Mesenchymal stem cell (in vitro differentiated cells and primary cell): ENCODE measurements around the gene LILRA1.
"Not testable (repeated sequence)": the region's sequence is repeated elsewhere in the genome, so short reads cannot be mapped to it uniquely, and the experiment has no call there.

ENCODE experiments used
- DNase-seq: peaks from one replicate; pipeline ENCODE4 v3.0.0-alpha.2; 2013
- H2AFZ ChIP-seq: one replicate; pipeline ENCODE4 v1.6.1; 2013; ENCODE audit warnings: low read depth, mild to moderate bottlenecking, control low read depth, inconsistent platforms, low read length, moderate library complexity
- H2AK5ac ChIP-seq: 2 replicates; pipeline ENCODE4 v1.6.1; 2013; ENCODE audit warnings: low read length, moderate library complexity, mild to moderate bottlenecking, inconsistent platforms; ENCODE audit not compliant: severe bottlenecking
- H2BK120ac ChIP-seq: one replicate; pipeline ENCODE4 v1.6.1; 2013; ENCODE audit warnings: low read depth, mild to moderate bottlenecking, inconsistent platforms, low read length, moderate library complexity
- H2BK12ac ChIP-seq, 2 experiments: one replicate each; pipeline ENCODE4 v1.6.1; 2013; ENCODE audit warnings: inconsistent platforms in 2 of 2, low read length in 2 of 2, mild to moderate bottlenecking in 2 of 2, moderate library complexity in 2 of 2, control low read depth in 1 of 2
- H2BK15ac ChIP-seq: one replicate; pipeline ENCODE4 v1.6.1; 2013; ENCODE audit warnings: mild to moderate bottlenecking, low read depth, inconsistent platforms; ENCODE audit not compliant: poor library complexity, severe bottlenecking
- H2BK5ac ChIP-seq: 2 replicates; pipeline ENCODE4 v1.6.1; 2013; ENCODE audit warnings: low read depth, mild to moderate bottlenecking, low read length, control low read depth, inconsistent platforms; ENCODE audit not compliant: poor library complexity, severe bottlenecking
- H3K14ac ChIP-seq, 2 experiments: one replicate each; pipeline ENCODE4 v1.6.1; 2013; ENCODE audit warnings: inconsistent platforms in 2 of 2, low read length in 2 of 2, control low read depth in 1 of 2, mild to moderate bottlenecking in 1 of 2, moderate library complexity in 1 of 2
- H3K18ac ChIP-seq, 2 experiments: one replicate each; pipeline ENCODE4 v1.6.1; 2013; ENCODE audit warnings: inconsistent platforms in 2 of 2, low read length in 2 of 2, control low read depth in 1 of 2, low read depth in 1 of 2, mild to moderate bottlenecking in 1 of 2
- H3K23ac ChIP-seq, 2 experiments: one replicate each; pipeline ENCODE4 v1.6.1; 2013; ENCODE audit warnings: inconsistent platforms in 2 of 2, low read length in 2 of 2, mild to moderate bottlenecking in 2 of 2, moderate library complexity in 2 of 2, control low read depth in 1 of 2
- H3K27ac ChIP-seq: 2 replicates; pipeline ENCODE4 v1.5.1; 2013; ENCODE audit warnings: mild to moderate bottlenecking, moderate library complexity, low read length, control low read depth, inconsistent platforms; ENCODE audit not compliant: poor library complexity, severe bottlenecking
- H3K27me3 ChIP-seq, 2 experiments: 2 replicates each; pipeline versions ENCODE4 v1.6.1 to v1.7.0; 2013; ENCODE audit warnings: low read length in 2 of 2, mild to moderate bottlenecking in 2 of 2, moderate library complexity in 2 of 2, control low read depth in 1 of 2, inconsistent platforms in 1 of 2; ENCODE audit not compliant: control insufficient read depth in 1 of 2, insufficient read depth in 1 of 2
- H3K36me3 ChIP-seq, 2 experiments: 2 replicates each; pipeline versions ENCODE4 v1.6.1 to v1.7.0; 2013; ENCODE audit warnings: low read length in 2 of 2, control low read depth in 1 of 2, inconsistent platforms in 1 of 2, low read depth in 1 of 2, mild to moderate bottlenecking in 1 of 2; ENCODE audit not compliant: insufficient read depth in 2 of 2, control insufficient read depth in 1 of 2
- H3K4ac ChIP-seq, 2 experiments: one replicate each; pipeline ENCODE4 v1.6.1; 2013; ENCODE audit warnings: inconsistent platforms in 2 of 2, low read length in 2 of 2, mild to moderate bottlenecking in 2 of 2, moderate library complexity in 2 of 2, control low read depth in 1 of 2, low read depth in 1 of 2
- H3K4me1 ChIP-seq: 2 replicates; pipeline ENCODE4 v1.6.1; 2013; ENCODE audit warnings: low read depth, low read length, control low read depth; ENCODE audit not compliant: control insufficient read depth, insufficient read depth
- H3K4me2 ChIP-seq: 2 replicates; pipeline ENCODE4 v1.6.1; 2013; ENCODE audit warnings: low read length, mild to moderate bottlenecking, inconsistent platforms; ENCODE audit not compliant: poor library complexity, severe bottlenecking
- H3K4me3 ChIP-seq, 2 experiments: 2 replicates each; pipeline versions ENCODE4 v1.5.1 to v1.7.0; 2013; ENCODE audit warnings: low read length in 2 of 2, mild to moderate bottlenecking in 2 of 2, control low read depth in 1 of 2, low read depth in 1 of 2; ENCODE audit not compliant: insufficient read depth in 1 of 2
- H3K79me1 ChIP-seq: replicated peaks from 2 replicates; pipeline ENCODE4 v1.6.1; 2013; ENCODE audit warnings: mild to moderate bottlenecking, control low read depth, low read length, inconsistent platforms; ENCODE audit not compliant: poor library complexity, severe bottlenecking
- H3K9ac ChIP-seq: 2 replicates; pipeline ENCODE4 v1.7.0; 2013; ENCODE audit warnings: mild to moderate bottlenecking, low read length, moderate library complexity
- H3K9me3 ChIP-seq: 2 replicates; pipeline ENCODE4 v1.7.0; 2013; ENCODE audit warnings: mild to moderate bottlenecking, low read length; ENCODE audit not compliant: control insufficient read depth
- H4K8ac ChIP-seq: one replicate; pipeline ENCODE4 v1.6.1; 2013; ENCODE audit warnings: inconsistent platforms, mild to moderate bottlenecking, low read length, moderate library complexity
- H4K91ac ChIP-seq: one replicate; pipeline ENCODE4 v1.6.1; 2013; ENCODE audit warnings: mild to moderate bottlenecking, low read length, inconsistent platforms
- WGBS: methylation state at CpG from one replicate; pipeline ENCODE4 v1.1.7; 2013; ENCODE audit warnings: mixed read lengths; 5-methylcytosine and 5-hydroxymethylcytosine counted together

LILRA1 gene

DNA sequence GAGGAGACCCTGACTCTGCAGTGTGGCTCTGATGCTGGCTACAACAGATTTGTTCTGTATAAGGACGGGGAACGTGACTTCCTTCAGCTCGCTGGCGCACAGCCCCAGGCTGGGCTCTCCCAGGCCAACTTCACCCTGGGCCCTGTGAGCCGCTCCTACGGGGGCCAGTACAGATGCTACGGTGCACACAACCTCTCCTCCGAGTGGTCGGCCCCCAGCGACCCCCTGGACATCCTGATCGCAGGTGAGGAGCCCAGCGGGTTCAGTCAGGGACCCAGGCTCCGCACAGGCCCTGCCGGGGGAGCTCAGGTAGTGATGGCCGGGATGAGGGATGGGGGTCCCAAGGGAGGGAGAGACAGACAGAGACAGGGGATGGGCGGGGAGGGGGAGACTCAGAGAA, 39.1 kb downstream of the LILRA1 start:
- not testable (repeated sequence) for DNase-seq, H2AK5ac ChIP-seq, H2BK120ac ChIP-seq, H2BK5ac ChIP-seq, H3K27me3 ChIP-seq, H2AFZ ChIP-seq, H3K4ac ChIP-seq, H3K18ac ChIP-seq, H3K14ac ChIP-seq, H3K9me3 ChIP-seq, H2BK12ac ChIP-seq, H4K8ac ChIP-seq, H3K4me2 ChIP-seq, H3K36me3 ChIP-seq, H3K4me1 ChIP-seq, H3K27ac ChIP-seq, H3K4me3 ChIP-seq, H3K9ac ChIP-seq, H2BK15ac ChIP-seq, H3K79me1 ChIP-seq, H4K91ac ChIP-seq, H3K23ac ChIP-seq
- WGBS, result 71% methylated on average over 16 of the region's 16 CpGs

DNA sequence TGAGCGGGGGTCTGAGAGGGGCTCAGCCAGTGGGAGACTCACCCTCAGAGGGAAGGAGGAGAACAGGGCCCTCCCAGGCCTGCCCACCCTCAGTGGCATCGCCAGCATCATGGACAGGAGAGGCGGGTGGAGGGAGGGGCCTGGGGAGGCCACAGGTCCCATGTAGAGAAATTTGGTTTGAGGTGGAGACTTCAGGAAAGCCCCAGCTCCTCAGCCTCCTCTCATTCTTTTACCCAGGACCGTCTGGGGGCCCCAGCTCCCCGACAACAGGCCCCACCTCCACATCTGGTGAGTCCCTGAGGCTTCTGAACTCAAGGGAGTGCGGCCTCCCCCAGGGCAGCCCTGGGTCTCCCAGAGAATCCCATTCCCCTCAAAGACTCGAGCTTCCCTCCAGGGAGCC, 40.0 kb downstream of the LILRA1 start:
- no peak overlapping the region for H4K91ac ChIP-seq

DNA sequence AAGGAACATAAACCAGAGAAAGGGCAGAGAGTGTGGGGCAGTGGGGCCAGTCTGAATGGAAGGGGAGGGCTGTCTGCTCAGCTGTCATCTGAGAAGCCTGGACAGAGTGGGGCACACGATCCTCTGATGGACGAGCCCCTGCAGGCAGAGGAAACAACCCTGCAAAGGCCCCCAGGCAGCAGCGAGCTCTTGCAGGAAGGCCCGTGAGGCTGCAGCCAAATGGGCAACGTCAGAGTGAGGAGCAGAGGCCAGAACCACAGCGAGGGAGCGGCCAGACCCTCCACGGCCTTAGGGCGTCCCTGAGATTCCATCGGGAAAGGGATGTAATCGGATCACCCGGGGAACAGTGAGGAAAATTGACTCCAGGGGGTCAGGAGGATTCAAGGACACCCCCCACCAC, 42.6 kb downstream of the LILRA1 start:
- H2BK120ac ChIP-seq, H2BK12ac ChIP-seq, H3K4me1 ChIP-seq, H2BK5ac ChIP-seq, H3K9ac ChIP-seq, H2AK5ac ChIP-seq, H2BK15ac ChIP-seq, H3K9me3 ChIP-seq, H4K91ac ChIP-seq, H3K4me2 ChIP-seq, H3K14ac ChIP-seq, H3K23ac ChIP-seq, H3K79me1 ChIP-seq, H3K27me3 ChIP-seq, H3K18ac ChIP-seq, H3K27ac ChIP-seq, H3K36me3 ChIP-seq, H4K8ac ChIP-seq, DNase-seq, H3K4me3 ChIP-seq, H3K4ac ChIP-seq, H2AFZ ChIP-seq: not testable (repeated sequence)
- 72% methylated on average over 9 of the region's 12 CpGs for WGBS

More for the DNA sequence above, 40.0 kb downstream of the LILRA1 start:
- H3K14ac ChIP-seq, result no peak overlapping the region
- no peak overlapping the region for H3K4me3 ChIP-seq
- H2BK12ac ChIP-seq, result no peak overlapping the region
- no peak overlapping the region for H2AFZ ChIP-seq
- 69% methylated on average over 3 of the region's 7 CpGs for WGBS
- no peaks in the 10 kb centered on the region for H3K4me1 ChIP-seq
- H3K4me2 ChIP-seq, result no peak overlapping the region
- H3K27me3 ChIP-seq, result no peaks in the 10 kb centered on the region
- no peak for DNase-seq
- H2BK5ac ChIP-seq, result no peak overlapping the region
- H3K79me1 ChIP-seq, result no peaks in the 10 kb centered on the region
- H4K8ac ChIP-seq, result no peak overlapping the region
- no peak overlapping the region for H3K18ac ChIP-seq
- H3K27ac ChIP-seq, result no peak overlapping the region
- H2BK120ac ChIP-seq, result no peak overlapping the region
- no peaks in the 10 kb centered on the region for H3K36me3 ChIP-seq
- no peak overlapping the region for H3K23ac ChIP-seq
- H3K9ac ChIP-seq, result no peak overlapping the region
- H3K4ac ChIP-seq, result no peak overlapping the region
- no peak overlapping the region for H2AK5ac ChIP-seq
- H2BK15ac ChIP-seq, result no peak overlapping the region
- H3K9me3 ChIP-seq, result no peaks in the 10 kb centered on the region

- Histone ChIP-seq H3K4me2 (no peak overlapping the region), H3K23ac (no peak overlapping the region), H3K27me3 (no peaks in the 10 kb centered on the region), H2AFZ (no peak overlapping the region), H4K8ac (no peak overlapping the region), H3K4me1 (no peaks in the 10 kb centered on the region), H4K91ac (no peak overlapping the region), H2BK12ac (no peak overlapping the region), H2BK5ac (no peak overlapping the region), H3K27ac (no peak overlapping the region), H3K36me3 (no peaks in the 10 kb centered on the region), H2BK120ac (no peak overlapping the region), H3K14ac (no peak overlapping the region), H2AK5ac (no peak overlapping the region), H3K4me3 (no peak overlapping the region), H3K9ac (no peak overlapping the region), H3K9me3 (no peaks in the 10 kb centered on the region), H2BK15ac (no peak overlapping the region), H3K18ac (no peak overlapping the region), H3K4ac (no peak overlapping the region), H3K79me1 (no peaks in the 10 kb centered on the region)
- no peak for DNase-seq
- WGBS, result 81% methylated on average over 18 of the region's 18 CpGs
Observed at GRCh38 chr19:54638683-54639082, 45.3 kb downstream of the LILRA1 start.
